ENCODE data around the gene FADS1. TPM values are rescaled to one million over a fixed set of nuclear protein-coding genes. Genes with fewer than 3 reads are reported as not detected.

FADS1 gene
- total RNA-seq, 4 donors from 2014 or later, result 7.3 to 58.6 (median 21.8) TPM

DNA sequence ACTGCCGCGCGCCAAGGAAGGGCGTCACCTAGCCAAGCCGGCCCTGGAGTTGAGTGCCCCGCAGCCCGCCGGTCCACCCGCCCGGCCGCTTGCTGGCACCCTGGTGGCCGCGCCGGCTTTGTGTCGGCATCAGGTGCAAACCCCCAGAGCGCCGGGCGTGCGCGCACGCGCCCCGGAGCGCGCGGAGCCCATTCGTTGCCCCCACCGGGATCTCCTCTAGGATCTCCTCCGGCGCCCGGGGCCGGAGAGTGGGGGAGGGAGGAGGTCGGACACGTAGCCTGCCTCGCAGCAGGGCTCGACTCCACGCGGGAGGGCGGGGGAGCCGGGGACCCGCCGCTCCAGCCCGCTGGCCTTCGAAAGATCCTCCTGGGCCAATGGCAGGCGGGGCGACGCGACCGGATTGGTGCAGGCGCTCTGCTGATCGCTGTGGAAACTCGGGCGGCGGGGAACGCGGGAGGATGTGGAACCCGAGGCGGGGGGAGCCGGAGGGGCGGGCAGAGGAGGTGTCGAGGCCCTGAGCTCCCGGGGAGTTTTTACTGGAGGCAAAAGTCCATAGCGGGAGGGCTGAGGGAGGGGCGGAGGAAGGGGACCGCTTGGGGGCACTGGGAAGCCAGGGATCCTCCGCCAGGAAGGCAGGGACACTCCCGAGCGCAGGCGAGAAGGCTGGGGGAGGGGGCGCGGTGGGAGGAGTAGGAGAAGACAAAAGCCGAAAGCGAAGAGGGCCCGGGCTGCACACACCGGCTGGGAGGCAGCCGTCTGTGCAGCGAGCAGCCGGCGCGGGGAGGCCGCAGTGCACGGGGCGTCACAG, 11.0 kb upstream of the FADS1 start, which contains the start of gene FADS2:
FADS2 (plus strand) TSS at position 730 of the 808 bp plus-strand sequence. CDS start 91 bp downstream, outside the sequence.
- WGBS, 2 donors, result 0 to 1% methylated on average over 65 to 74 of the region's 83 CpGs
- H3K4me3 ChIP-seq (ENCODE audit: low read depth, poor library complexity, severe bottlenecking), result peak within 1 kb of the TSS; percentile 33

DNA sequence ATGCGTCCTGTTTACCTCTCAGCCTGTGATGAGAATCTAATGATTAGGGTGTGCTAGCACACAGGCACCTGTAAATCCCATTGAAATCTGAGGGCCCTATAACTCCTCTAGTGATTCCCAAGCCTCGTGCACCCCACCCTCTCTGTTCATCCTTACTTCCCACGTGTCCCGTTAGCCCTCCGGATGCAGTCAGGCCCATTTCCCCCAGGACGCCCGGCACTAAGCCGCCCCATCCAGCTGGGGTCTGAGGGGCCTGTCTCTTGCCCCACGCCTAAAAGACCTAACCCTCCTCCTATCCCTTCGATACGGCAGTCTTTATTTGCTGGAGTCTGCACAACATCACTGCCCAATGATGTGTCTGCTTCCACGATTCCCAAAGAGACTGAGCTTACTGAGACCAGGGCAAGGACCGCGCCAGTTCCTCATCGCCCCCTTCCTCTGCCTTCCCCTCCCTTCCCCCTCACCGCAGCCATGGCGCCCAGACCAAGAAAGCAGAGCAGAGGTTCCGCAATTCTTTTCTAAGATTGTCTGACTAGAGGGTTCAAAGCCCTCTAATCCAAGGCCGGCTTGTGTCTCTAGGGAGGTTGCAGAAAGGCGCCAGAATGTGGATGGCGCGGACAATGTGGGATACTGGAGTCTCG, 10.2 kb upstream of the FADS1 start:
- DNase-seq (ENCODE audit: low spot score in 2 of 2), result no peak
- H3K4me3 ChIP-seq (ENCODE audit: low read depth, poor library complexity, severe bottlenecking), result peak overlapping the region; percentile 9
- intact Hi-C loops (cut with DNase I; ENCODE audit: low total_unique reads), result no loop called here
- WGBS, 2 donors, result 36 to 44% methylated on average over 23 of the region's 23 CpGs
- TF ChIP-seq, protein P1, sequence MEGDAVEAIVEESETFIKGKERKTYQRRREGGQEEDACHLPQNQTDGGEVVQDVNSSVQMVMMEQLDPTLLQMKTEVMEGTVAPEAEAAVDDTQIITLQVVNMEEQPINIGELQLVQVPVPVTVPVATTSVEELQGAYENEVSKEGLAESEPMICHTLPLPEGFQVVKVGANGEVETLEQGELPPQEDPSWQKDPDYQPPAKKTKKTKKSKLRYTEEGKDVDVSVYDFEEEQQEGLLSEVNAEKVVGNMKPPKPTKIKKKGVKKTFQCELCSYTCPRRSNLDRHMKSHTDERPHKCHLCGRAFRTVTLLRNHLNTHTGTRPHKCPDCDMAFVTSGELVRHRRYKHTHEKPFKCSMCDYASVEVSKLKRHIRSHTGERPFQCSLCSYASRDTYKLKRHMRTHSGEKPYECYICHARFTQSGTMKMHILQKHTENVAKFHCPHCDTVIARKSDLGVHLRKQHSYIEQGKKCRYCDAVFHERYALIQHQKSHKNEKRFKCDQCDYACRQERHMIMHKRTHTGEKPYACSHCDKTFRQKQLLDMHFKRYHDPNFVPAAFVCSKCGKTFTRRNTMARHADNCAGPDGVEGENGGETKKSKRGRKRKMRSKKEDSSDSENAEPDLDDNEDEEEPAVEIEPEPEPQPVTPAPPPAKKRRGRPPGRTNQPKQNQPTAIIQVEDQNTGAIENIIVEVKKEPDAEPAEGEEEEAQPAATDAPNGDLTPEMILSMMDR (IDR thresholded peaks at IDR 0.05), result no peak
- no peak for TF ChIP-seq POLR2A (IDR thresholded peaks at IDR 0.05)

More for the DNA sequence above, 11.0 kb upstream of the FADS1 start, which contains the start of gene FADS2:
- TF ChIP-seq POLR2A (IDR thresholded peaks at IDR 0.05), result no peak
- TF ChIP-seq, protein P1 (IDR thresholded peaks at IDR 0.05), result no peak
- peak; percentile 76 to 93 for DNase-seq (ENCODE audit: low spot score in 2 of 2)
- intact Hi-C loops (cut with DNase I; ENCODE audit: low total_unique reads), result no loop called here

DNA sequence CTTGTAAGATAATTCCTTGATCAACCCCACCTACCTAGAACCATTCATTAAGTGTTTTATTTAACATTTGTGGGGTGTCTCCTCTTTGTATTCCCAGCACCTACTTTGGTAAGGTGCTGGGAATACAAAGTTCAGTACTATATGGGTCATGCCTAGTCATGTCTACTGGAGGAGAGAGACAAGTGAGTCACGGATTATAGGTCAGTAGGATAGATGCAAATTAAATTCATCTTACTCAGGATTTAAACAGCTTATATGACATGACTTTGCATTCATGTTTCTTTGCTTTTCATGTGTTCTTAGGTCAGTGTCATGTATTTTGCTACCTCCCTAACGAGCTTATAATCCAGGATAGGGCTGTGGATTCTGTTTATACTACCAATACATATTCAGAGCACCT, 3.4 kb upstream of the FADS1 start:
- no peak for TF ChIP-seq POLR2A (IDR thresholded peaks at IDR 0.05)
- TF ChIP-seq, protein P1 (IDR thresholded peaks at IDR 0.05), result no peak
- intact Hi-C loops (cut with DNase I; ENCODE audit: low total_unique reads), result no loop called here
- DNase-seq (ENCODE audit: low spot score in 2 of 2), result no peak
- H3K4me3 ChIP-seq (ENCODE audit: low read depth, poor library complexity, severe bottlenecking), result no peak overlapping the region
- 59 to 71% methylated on average over 2 of the region's 2 CpGs for WGBS, 2 donors

DNA sequence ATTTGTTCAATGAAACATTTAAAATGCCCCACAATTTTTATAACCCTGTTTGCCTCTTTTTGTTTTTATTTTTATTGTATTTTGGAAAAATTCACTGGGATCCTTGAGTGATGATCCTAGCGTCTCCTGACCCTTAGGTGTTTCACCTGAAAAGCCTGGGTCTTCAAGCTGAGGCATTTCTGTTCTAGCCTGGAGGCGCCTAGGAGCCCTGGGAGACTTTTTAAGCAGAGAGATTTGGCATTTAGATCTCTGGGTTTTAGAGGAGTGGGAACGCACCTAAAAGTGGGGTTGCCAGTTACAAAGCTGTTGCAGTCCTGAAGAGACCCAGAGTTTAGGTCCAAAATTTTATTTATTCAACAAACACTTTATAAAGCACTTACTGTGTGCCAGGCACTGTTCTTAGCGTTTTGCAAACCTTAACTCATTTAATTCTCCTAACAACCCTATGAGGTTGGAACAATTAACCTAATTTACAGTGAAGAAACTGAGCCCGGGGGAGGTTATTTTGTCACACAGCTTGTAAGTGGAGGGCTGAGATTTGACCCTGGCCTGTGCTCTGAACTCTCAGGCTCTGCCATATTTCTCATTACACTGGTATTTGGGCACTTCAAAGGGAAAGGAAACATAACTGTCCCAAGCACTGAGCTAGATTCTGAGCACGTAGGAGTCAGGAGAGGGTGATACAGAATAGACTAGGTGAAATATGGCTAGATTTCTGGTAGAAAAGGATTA, 834 bp upstream of the FADS1 start:
- TF ChIP-seq, protein P1 (IDR thresholded peaks at IDR 0.05), result no peak
- no peak for TF ChIP-seq POLR2A (IDR thresholded peaks at IDR 0.05)
- no peak for DNase-seq (ENCODE audit: low spot score in 2 of 2)
- 77 to 78% methylated on average over 6 of the region's 6 CpGs for WGBS, 2 donors
- intact Hi-C loops (cut with DNase I; ENCODE audit: low total_unique reads), result no loop called here
- H3K4me3 ChIP-seq (ENCODE audit: low read depth, poor library complexity, severe bottlenecking), result no peak overlapping the region

DNA sequence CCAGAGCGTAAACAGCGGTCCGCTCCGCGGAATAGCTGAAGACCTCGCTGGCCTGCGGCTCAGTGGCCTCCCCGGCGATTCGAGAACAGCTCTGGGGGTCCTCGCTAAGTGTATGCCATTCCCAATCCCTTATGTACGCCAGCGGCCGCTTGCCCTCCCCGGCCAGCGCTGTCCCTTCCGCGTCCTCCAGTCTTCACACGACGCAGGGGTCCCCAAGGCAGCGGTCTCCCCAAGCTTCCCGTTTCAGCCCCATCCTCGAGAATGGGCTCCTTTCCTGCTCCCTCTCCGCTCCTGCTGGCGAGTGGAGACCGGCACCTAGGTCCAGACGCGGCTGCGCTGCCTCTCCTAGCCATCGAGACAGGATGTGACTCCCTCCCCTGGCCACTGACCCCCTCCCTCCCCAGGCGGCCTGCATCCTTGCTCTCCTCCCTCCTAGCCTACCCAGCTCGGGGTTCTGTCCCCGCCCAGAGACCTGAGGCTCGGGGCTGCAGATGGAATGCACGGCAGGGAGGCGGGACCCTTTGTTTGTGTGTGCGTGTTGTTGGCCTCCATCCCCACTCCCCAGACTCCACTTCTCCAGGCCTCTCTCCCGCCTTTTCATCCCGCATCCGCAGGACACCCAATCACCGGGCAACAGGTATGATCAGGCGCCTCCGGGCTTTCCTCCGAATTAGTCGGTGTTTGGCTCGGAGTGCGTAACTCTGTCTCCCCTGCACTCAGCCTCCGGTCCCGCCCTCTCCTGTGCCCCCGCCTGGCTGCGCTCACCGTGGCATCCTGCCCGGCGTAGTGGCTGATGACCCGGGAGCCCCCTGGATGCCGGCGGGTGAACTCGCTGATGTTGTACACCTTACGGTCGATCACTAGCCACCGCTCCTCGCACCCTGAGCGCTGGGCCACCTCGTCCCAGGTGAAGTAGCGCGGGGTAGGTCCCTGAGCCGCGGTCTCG, 740 bp downstream of the FADS1 start:
- intact Hi-C loops (cut with DNase I; ENCODE audit: low total_unique reads), result no loop called here
- peak; percentile 32 to 92 for DNase-seq (ENCODE audit: low spot score in 2 of 2)
- TF ChIP-seq, protein P1 (IDR thresholded peaks at IDR 0.05), result no peak
- no peak for TF ChIP-seq POLR2A (IDR thresholded peaks at IDR 0.05)
- WGBS, 2 donors, result 1% methylated on average over 59 to 63 of the region's 69 CpGs
- peak overlapping the region; percentile 42 for H3K4me3 ChIP-seq (ENCODE audit: low read depth, poor library complexity, severe bottlenecking)
